A549 (cell line): ENCODE measurements around the gene HIVEP3. TPM values are rescaled to one million over a fixed set of nuclear protein-coding genes. Genes with fewer than 3 reads are reported as not detected.
A peak's percentile ranks its signal among the peaks of the same experiment; 100 is the strongest.

Experiments used
- ATAC-seq, 2 experiments: fragments of 200-7000 bp in 1 of 2; fragments of >200 bp in 1 of 2; cut with Nextera tagmentation in 1 of 2; cut with Tn5 transposase in 1 of 2; 3 replicates each; pipeline versions ENCODE4 v1.8.0 to v1.9.1; 2018 to 2020; ENCODE audit warnings: mild to moderate bottlenecking in 1 of 2, moderate library complexity in 1 of 2
- CTCF ChIA-PET: fragments of 300-600 bp; sonication (Branson Sonifier 250); formaldehyde crosslinking; extraction: SDS; loops from one replicate; lab custom pipeline; 2021; ENCODE audit warnings: antibody characterized with exemption, inconsistent platforms; lab: Yijun Ruan, JAX
- POLR2A ChIA-PET: fragments of 350-600 bp; formaldehyde crosslinking; extraction: SDS; loops from one replicate; lab custom pipeline; 2021; ENCODE audit warnings: antibody characterized with exemption, inconsistent platforms; lab: Yijun Ruan, JAX
- DNase-seq, 2 experiments: peaks; one replicate each; pipeline versions ENCODE4 v3.0.0 to v3.0.0-alpha.2; 2011 to 2016; ENCODE audit warnings: low read depth in 1 of 2, low spot score in 1 of 2
- FAIRE-seq: peaks from 2 replicates; lab custom pipeline; 2011; peaks lifted over from hg19 to GRCh38; lab: Jason Lieb, UNC
- H3K27ac ChIP-seq, 2 experiments: fragments of >200 bp; sonication (Bioruptor Twin); formaldehyde crosslinking; 3 replicates each; pipeline ENCODE4 v1.5.1; 2016 to 2017
- H3K4me1 ChIP-seq: fragments of >200 bp; sonication (Bioruptor Twin); formaldehyde crosslinking; 3 replicates; pipeline ENCODE4 v1.6.1; 2016
- H3K4me2 ChIP-seq: fragments of >200 bp; sonication (Bioruptor Twin); formaldehyde crosslinking; 3 replicates; pipeline ENCODE4 v1.6.1; 2016
- H3K4me3 ChIP-seq: fragments of >200 bp; sonication (Bioruptor Twin); formaldehyde crosslinking; 3 replicates; pipeline ENCODE4 v1.5.1; 2016
- H3K9me3 ChIP-seq: fragments of >200 bp; sonication (Bioruptor Twin); formaldehyde crosslinking; 3 replicates; pipeline ENCODE4 v1.6.1; 2016
- BHLHE40 ChIP-seq: IDR thresholded peaks from 2 replicates; pipeline ENCODE4 v1.6.1; 2012; ENCODE audit warnings: low read depth, low read length, inconsistent platforms
- CBX8 ChIP-seq: fragments of 200-600 bp; sonication (generic); IDR thresholded peaks from 2 replicates; pipeline ENCODE4 v1.6.1; 2016
- E2F6 ChIP-seq: IDR thresholded peaks from 2 replicates; pipeline ENCODE4 v1.6.1; 2012; ENCODE audit warnings: low read depth, borderline replicate concordance
- FOSL2 ChIP-seq, 2 experiments: fragments of 450-650 bp in 1 of 2; fragments of >200 bp in 1 of 2; sonication (Bioruptor Twin) in 1 of 2; formaldehyde crosslinking; IDR thresholded peaks; 2 replicates each; pipeline versions ENCODE4 v1.5.0 to v1.6.1; 2016 to 2020; ENCODE audit warnings: mild to moderate bottlenecking in 1 of 2, moderate library complexity in 1 of 2
- GATA3 ChIP-seq: IDR thresholded peaks from 2 replicates; pipeline ENCODE4 v1.6.1; 2012; ENCODE audit warnings: borderline replicate concordance
- HOXB5 ChIP-seq: fragments of 250-450 bp; sonication (Bioruptor Pico); IDR thresholded peaks from 2 replicates; pipeline ENCODE4 v1.5.0; 2020; ENCODE audit warnings: mild to moderate bottlenecking, moderate library complexity
- MYC ChIP-seq: IDR thresholded peaks from 2 replicates; pipeline ENCODE4 v1.6.1; 2012; ENCODE audit warnings: mild to moderate bottlenecking, inconsistent platforms, low read length, improper control_type of control experiment, borderline replicate concordance
- POLR2A ChIP-seq: IDR thresholded peaks from 2 replicates; pipeline ENCODE4 v1.6.1; 2012; ENCODE audit warnings: mild to moderate bottlenecking, low read length
- POLR2AphosphoS2 ChIP-seq: conservative IDR thresholded peaks from 2 replicates; pipeline ENCODE4 v1.6.1; 2012; ENCODE audit warnings: low read length, improper control_type of control experiment, inconsistent platforms
- RAD21 ChIP-seq, 2 experiments: fragments of >200 bp in 1 of 2; sonication (Bioruptor Twin) in 1 of 2; formaldehyde crosslinking in 1 of 2; IDR thresholded peaks in 1 of 2; conservative IDR thresholded peaks in 1 of 2; 2 replicates in 1 of 2; 3 replicates in 1 of 2; pipeline ENCODE4 v1.6.1; 2012 to 2018; ENCODE audit warnings: inconsistent platforms in 1 of 2
- ZFP36 ChIP-seq: fragments of 450-650 bp; IDR thresholded peaks from 2 replicates; pipeline ENCODE4 v1.6.1; 2014; ENCODE audit warnings: borderline replicate concordance; ENCODE audit not compliant: partially characterized antibody
- WGBS: methylation state at CpG from one replicate; pipeline ENCODE4 v1.1.6; 2017; ENCODE audit errors: missing lambda C conversion rate; 5-methylcytosine and 5-hydroxymethylcytosine counted together
- polyA plus RNA-seq, 4 experiments: library from polyadenylated mRNA; depleted of rRNA in 3 of 4; stranded (reverse); fragments of >200 nt; fragmentation: RNase III in 1 of 4; extraction: RNeasy Plus Mini Kit Qiagen cat#74134 plus additional on column Dnase treatment in 1 of 4; gene quantifications; 2 replicates in 3 of 4; 3 replicates in 1 of 4; pipeline ENCODE4 v1.2.3, GENCODE V29; 2011 to 2017
- TF ChIP-seq, protein P1 (sequence below): IDR thresholded peaks from 2 replicates; pipeline ENCODE4 v1.6.1; 2012

Gene HIVEP3
- polyA plus RNA-seq, 2 of the 4 experiments (the other 2 are of a cell fraction), result 1.5 to 2.0 TPM

GRCh38 chr1:41486053-41486370 lies 432.7 kb downstream of the HIVEP3 start:
- no peaks in the 10 kb centered on the region for H3K9me3 ChIP-seq
- peak overlapping the region; percentile 8; the same call in 1 of the 3 replicates for H3K4me3 ChIP-seq
- WGBS, result 27% methylated on average over 4 of the region's 4 CpGs
- peaks cover 76% of the 10 kb centered on the region for H3K4me1 ChIP-seq
- CTCF ChIA-PET, result interaction anchor here (2.5 to 5.2 kb wide), 2 partner anchors 8 to 10 kb away, joined by 12 to 45 read pairs; no protein-coding TSS in a partner anchor
- FAIRE-seq (no peak), ATAC-seq (peak in 1 of 2 experiments; percentile 6; a peak in 3 of 6 replicates), DNase-seq (no peak)
- H3K27ac ChIP-seq, result peak overlapping the region; percentile 79 to 93
- TF ChIP-seq E2F6 (peak; percentile 13; the same call in 1 of the 2 replicates), RAD21 (conservative IDR thresholded peaks at IDR 0.05 in 1 of 2, IDR thresholded peaks at IDR 0.05 in 1 of 2) (no peak), MYC (no peak), CBX8 (no peak)
- TF ChIP-seq, protein P1, sequence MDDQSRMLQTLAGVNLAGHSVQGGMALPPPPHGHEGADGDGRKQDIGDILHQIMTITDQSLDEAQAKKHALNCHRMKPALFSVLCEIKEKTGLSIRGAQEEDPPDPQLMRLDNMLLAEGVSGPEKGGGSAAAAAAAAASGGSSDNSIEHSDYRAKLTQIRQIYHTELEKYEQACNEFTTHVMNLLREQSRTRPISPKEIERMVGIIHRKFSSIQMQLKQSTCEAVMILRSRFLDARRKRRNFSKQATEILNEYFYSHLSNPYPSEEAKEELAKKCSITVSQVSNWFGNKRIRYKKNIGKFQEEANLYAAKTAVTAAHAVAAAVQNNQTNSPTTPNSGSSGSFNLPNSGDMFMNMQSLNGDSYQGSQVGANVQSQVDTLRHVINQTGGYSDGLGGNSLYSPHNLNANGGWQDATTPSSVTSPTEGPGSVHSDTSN, result no peak
- peak overlapping the region; percentile 76 for H3K4me2 ChIP-seq
- POLR2A ChIA-PET, result no interaction called here

- CTCF ChIA-PET, result interaction anchor here (2.5 to 5.2 kb wide), 2 partner anchors 9 to 10 kb away, joined by 12 to 45 read pairs; no protein-coding TSS in a partner anchor
- FAIRE-seq, result no peak
- H3K4me2 ChIP-seq, result peak overlapping the region; percentile 76
These were observed 433.1 kb downstream of the HIVEP3 start for GRCh38 chr1:41485605-41486004.

GRCh38 chr1:41484402-41485241 lies 434.1 kb downstream of the HIVEP3 start, which contains the start of gene EDN2:
Gene EDN2, minus strand, starts transcription at chr1:41484683. Its CDS starts 82 bp downstream, at chr1:41484601.
- Histone ChIP-seq H3K4me2 (peak within 1 kb of the TSS; percentile 76), H3K27ac (peak within 1 kb of the TSS; percentile 79 to 93)
- peak; percentile 73 to 81 for ATAC-seq
- peak; percentile 28 to 52 for DNase-seq
- TF ChIP-seq, protein P1, result no peak
- TF ChIP-seq HOXB5 (CRISPR knock-in tag) (no peak), ZFP36 (peak; percentile 47), POLR2A (peak; percentile 38; the same call in 1 of the 2 replicates)
- TF ChIP-seq, all 56 proteins: peak for 2
- peak within 1 kb of the TSS; percentile 9; the same call in 1 of the 3 replicates for H3K4me3 ChIP-seq
- H3K9me3 ChIP-seq, result no peaks in the 10 kb centered on the region
- H3K4me1 ChIP-seq, result peaks cover 72% of the 10 kb centered on the region
- ChIA-PET POLR2A (interaction anchor here (0.7 kb wide), 1 partner anchor 9 kb away, joined by 3 read pairs; no protein-coding TSS in a partner anchor), CTCF (interaction anchor here (0.6 to 5.2 kb wide), 11 partner anchors 9 to 484 kb away, joined by 3 to 45 read pairs (median 4); no protein-coding TSS in a partner anchor)
- WGBS, result no CpG with 5 or more reads among the region's 27 CpGs
- no peak for FAIRE-seq

More at GRCh38 chr1:41485605-41486004, 433.1 kb downstream of the HIVEP3 start:
- peak; percentile 55 to 61 for ATAC-seq
- TF ChIP-seq FOSL2 (IDR thresholded peaks at IDR 0.05) (peak; percentile 28; the same call in 1 of the 2 replicates), FOSL2 (CRISPR knock-in tag; IDR thresholded peaks at IDR 0.05) (peak; percentile 58), BHLHE40 (peak; percentile 72), POLR2AphosphoS2 (no peak), GATA3 (peak; percentile 93), E2F6 (0 out of 2 replicates have a peak, but pooled peaks have one; percentile 0)
- Histone ChIP-seq H3K27ac (peak overlapping the region; percentile 79 to 93), H3K9me3 (no peaks in the 10 kb centered on the region), H3K4me1 (peaks cover 72% of the 10 kb centered on the region), H3K4me3 (0 out of 3 replicates have a peak overlapping the region, but pooled peaks have one; percentile 8)
- WGBS, result 18% methylated on average over 4 of the region's 5 CpGs
- POLR2A ChIA-PET, result no interaction called here
- peak; percentile 35 to 57 for DNase-seq
